Mesenchymal stem cell (in vitro differentiated cells and primary cell): ENCODE results near the gene CHST14.

Experiments
- DNase-seq: peaks from one replicate; pipeline ENCODE4 v3.0.0-alpha.2; 2013
- H2AFZ ChIP-seq: one replicate; pipeline ENCODE4 v1.6.1; 2013; ENCODE audit warnings: low read depth, mild to moderate bottlenecking, control low read depth, inconsistent platforms, low read length, moderate library complexity
- H2AK5ac ChIP-seq: 2 replicates; pipeline ENCODE4 v1.6.1; 2013; ENCODE audit warnings: low read length, moderate library complexity, mild to moderate bottlenecking, inconsistent platforms; ENCODE audit not compliant: severe bottlenecking
- H2BK120ac ChIP-seq: one replicate; pipeline ENCODE4 v1.6.1; 2013; ENCODE audit warnings: low read depth, mild to moderate bottlenecking, inconsistent platforms, low read length, moderate library complexity
- H2BK12ac ChIP-seq, 2 experiments: one replicate each; pipeline ENCODE4 v1.6.1; 2013; ENCODE audit warnings: inconsistent platforms in 2 of 2, low read length in 2 of 2, mild to moderate bottlenecking in 2 of 2, moderate library complexity in 2 of 2, control low read depth in 1 of 2
- H2BK15ac ChIP-seq: one replicate; pipeline ENCODE4 v1.6.1; 2013; ENCODE audit warnings: mild to moderate bottlenecking, low read depth, inconsistent platforms; ENCODE audit not compliant: poor library complexity, severe bottlenecking
- H2BK5ac ChIP-seq: 2 replicates; pipeline ENCODE4 v1.6.1; 2013; ENCODE audit warnings: low read depth, mild to moderate bottlenecking, low read length, control low read depth, inconsistent platforms; ENCODE audit not compliant: poor library complexity, severe bottlenecking
- H3K14ac ChIP-seq, 2 experiments: one replicate each; pipeline ENCODE4 v1.6.1; 2013; ENCODE audit warnings: inconsistent platforms in 2 of 2, low read length in 2 of 2, control low read depth in 1 of 2, mild to moderate bottlenecking in 1 of 2, moderate library complexity in 1 of 2
- H3K18ac ChIP-seq, 2 experiments: one replicate each; pipeline ENCODE4 v1.6.1; 2013; ENCODE audit warnings: inconsistent platforms in 2 of 2, low read length in 2 of 2, control low read depth in 1 of 2, low read depth in 1 of 2, mild to moderate bottlenecking in 1 of 2
- H3K23ac ChIP-seq, 2 experiments: one replicate each; pipeline ENCODE4 v1.6.1; 2013; ENCODE audit warnings: inconsistent platforms in 2 of 2, low read length in 2 of 2, mild to moderate bottlenecking in 2 of 2, moderate library complexity in 2 of 2, control low read depth in 1 of 2
- H3K27ac ChIP-seq: 2 replicates; pipeline ENCODE4 v1.5.1; 2013; ENCODE audit warnings: mild to moderate bottlenecking, moderate library complexity, low read length, control low read depth, inconsistent platforms; ENCODE audit not compliant: poor library complexity, severe bottlenecking
- H3K27me3 ChIP-seq, 2 experiments: 2 replicates each; pipeline versions ENCODE4 v1.6.1 to v1.7.0; 2013; ENCODE audit warnings: low read length in 2 of 2, mild to moderate bottlenecking in 2 of 2, moderate library complexity in 2 of 2, control low read depth in 1 of 2, inconsistent platforms in 1 of 2; ENCODE audit not compliant: control insufficient read depth in 1 of 2, insufficient read depth in 1 of 2
- H3K36me3 ChIP-seq, 2 experiments: 2 replicates each; pipeline versions ENCODE4 v1.6.1 to v1.7.0; 2013; ENCODE audit warnings: low read length in 2 of 2, control low read depth in 1 of 2, inconsistent platforms in 1 of 2, low read depth in 1 of 2, mild to moderate bottlenecking in 1 of 2; ENCODE audit not compliant: insufficient read depth in 2 of 2, control insufficient read depth in 1 of 2
- H3K4ac ChIP-seq, 2 experiments: one replicate each; pipeline ENCODE4 v1.6.1; 2013; ENCODE audit warnings: inconsistent platforms in 2 of 2, low read length in 2 of 2, mild to moderate bottlenecking in 2 of 2, moderate library complexity in 2 of 2, control low read depth in 1 of 2, low read depth in 1 of 2
- H3K4me1 ChIP-seq: 2 replicates; pipeline ENCODE4 v1.6.1; 2013; ENCODE audit warnings: low read depth, low read length, control low read depth; ENCODE audit not compliant: control insufficient read depth, insufficient read depth
- H3K4me2 ChIP-seq: 2 replicates; pipeline ENCODE4 v1.6.1; 2013; ENCODE audit warnings: low read length, mild to moderate bottlenecking, inconsistent platforms; ENCODE audit not compliant: poor library complexity, severe bottlenecking
- H3K4me3 ChIP-seq, 2 experiments: 2 replicates each; pipeline versions ENCODE4 v1.5.1 to v1.7.0; 2013; ENCODE audit warnings: low read length in 2 of 2, mild to moderate bottlenecking in 2 of 2, control low read depth in 1 of 2, low read depth in 1 of 2; ENCODE audit not compliant: insufficient read depth in 1 of 2
- H3K79me1 ChIP-seq: replicated peaks from 2 replicates; pipeline ENCODE4 v1.6.1; 2013; ENCODE audit warnings: mild to moderate bottlenecking, control low read depth, low read length, inconsistent platforms; ENCODE audit not compliant: poor library complexity, severe bottlenecking
- H3K9ac ChIP-seq: 2 replicates; pipeline ENCODE4 v1.7.0; 2013; ENCODE audit warnings: mild to moderate bottlenecking, low read length, moderate library complexity
- H3K9me3 ChIP-seq: 2 replicates; pipeline ENCODE4 v1.7.0; 2013; ENCODE audit warnings: mild to moderate bottlenecking, low read length; ENCODE audit not compliant: control insufficient read depth
- H4K8ac ChIP-seq: one replicate; pipeline ENCODE4 v1.6.1; 2013; ENCODE audit warnings: inconsistent platforms, mild to moderate bottlenecking, low read length, moderate library complexity
- H4K91ac ChIP-seq: one replicate; pipeline ENCODE4 v1.6.1; 2013; ENCODE audit warnings: mild to moderate bottlenecking, low read length, inconsistent platforms
- WGBS: methylation state at CpG from one replicate; pipeline ENCODE4 v1.1.7; 2013; ENCODE audit warnings: mixed read lengths; 5-methylcytosine and 5-hydroxymethylcytosine counted together

CHST14 gene

DNA sequence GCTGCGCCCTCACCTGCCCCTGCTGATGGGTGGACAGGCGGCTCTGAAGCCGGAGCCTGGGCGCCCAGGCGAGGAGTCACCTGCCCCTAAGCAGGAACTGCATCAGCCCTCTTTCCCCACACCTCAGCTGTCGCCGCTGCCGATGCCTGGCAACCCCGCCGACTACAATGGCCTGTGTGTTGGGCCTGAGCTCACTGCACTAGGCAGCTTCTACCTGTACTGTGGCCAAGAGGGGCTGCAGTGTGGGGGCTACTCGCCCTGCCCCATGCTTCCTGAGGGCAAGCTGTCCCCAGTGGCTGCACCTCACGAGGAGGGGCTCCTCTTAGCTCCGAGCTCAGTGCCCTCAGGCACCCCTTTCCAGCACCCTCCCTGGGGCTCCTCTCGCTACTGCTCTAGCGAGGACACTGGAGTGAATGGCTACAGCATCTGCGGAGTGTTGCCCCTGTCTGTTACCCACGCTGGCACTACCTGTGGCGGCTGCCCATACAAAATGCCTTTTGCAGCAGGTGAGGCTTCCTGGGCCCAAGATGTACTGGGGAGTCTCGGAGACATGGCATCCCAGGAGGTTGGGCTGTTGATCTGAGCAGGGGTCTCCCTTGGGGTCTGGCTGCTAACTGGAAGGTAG lies 11.3 kb upstream of the CHST14 start:
- H3K4me3 ChIP-seq = no peak overlapping the region

DNA sequence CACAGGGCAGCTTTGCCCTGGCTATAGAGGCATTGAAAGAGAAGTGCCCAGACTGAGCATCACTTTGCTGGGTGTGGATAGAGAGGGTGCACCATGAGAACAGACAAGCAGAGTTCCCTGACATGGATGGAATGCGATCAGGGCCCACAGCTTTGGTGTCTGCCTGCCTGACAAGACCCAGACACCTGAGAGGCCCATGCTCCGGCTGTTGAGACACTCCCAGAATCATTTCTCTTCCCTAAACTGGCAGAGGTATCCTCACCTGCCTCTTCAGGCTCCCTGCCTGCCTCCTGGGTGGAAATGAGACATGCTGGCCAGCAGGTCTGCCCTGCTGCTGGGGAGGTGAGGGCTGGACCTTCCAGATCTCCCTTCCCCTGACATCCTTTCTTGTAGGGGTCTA lies 10.4 kb upstream of the CHST14 start:
- no peak overlapping the region for H4K91ac ChIP-seq
- no peak overlapping the region for H3K4me2 ChIP-seq
- DNase-seq = no peak
- H3K4me1 ChIP-seq = peaks cover 8% of the 10 kb centered on the region
- no peak overlapping the region for H4K8ac ChIP-seq
- no peak overlapping the region for H3K14ac ChIP-seq
- H3K36me3 ChIP-seq = peaks cover 54 to 56% of the 10 kb centered on the region in 2 experiments
- no peak overlapping the region for H3K4ac ChIP-seq
- no peak overlapping the region for H2AK5ac ChIP-seq
- H2BK120ac ChIP-seq = no peak overlapping the region
- H2BK5ac ChIP-seq = no peak overlapping the region
- 94% methylated on average over 2 of the region's 2 CpGs for WGBS
- H3K9ac ChIP-seq = no peak overlapping the region
- no peak overlapping the region for H3K23ac ChIP-seq
- H2BK15ac ChIP-seq = no peak overlapping the region
- no peak overlapping the region for H2AFZ ChIP-seq
- no peak overlapping the region for H3K27ac ChIP-seq
- no peak overlapping the region for H3K4me3 ChIP-seq
- H3K9me3 ChIP-seq = no peaks in the 10 kb centered on the region
- H3K79me1 ChIP-seq = peaks cover 59% of the 10 kb centered on the region
- H2BK12ac ChIP-seq = no peak overlapping the region
- H3K18ac ChIP-seq = no peak overlapping the region
- H3K27me3 ChIP-seq = no peaks in the 10 kb centered on the region

More for the DNA sequence above, 11.3 kb upstream of the CHST14 start:
- H2AFZ ChIP-seq = no peak overlapping the region
- H3K79me1 ChIP-seq = peaks cover 67% of the 10 kb centered on the region
- H3K4ac ChIP-seq = no peak overlapping the region
- H2AK5ac ChIP-seq = no peak overlapping the region
- no peaks in the 10 kb centered on the region for H3K9me3 ChIP-seq
- H2BK5ac ChIP-seq = no peak overlapping the region
- no peak overlapping the region for H3K18ac ChIP-seq
- H2BK12ac ChIP-seq = no peak overlapping the region
- H3K23ac ChIP-seq = no peak overlapping the region
- no peaks in the 10 kb centered on the region for H3K27me3 ChIP-seq
- H3K36me3 ChIP-seq = peaks cover 45 to 47% of the 10 kb centered on the region in 2 experiments
- WGBS = over 99% methylated on average over 19 of the region's 19 CpGs
- no peak overlapping the region for H3K14ac ChIP-seq
- no peak overlapping the region for H2BK15ac ChIP-seq
- H3K4me1 ChIP-seq = peaks cover 17% of the 10 kb centered on the region
- DNase-seq = no peak
- no peak overlapping the region for H3K4me2 ChIP-seq
- no peak overlapping the region for H4K91ac ChIP-seq
- H3K9ac ChIP-seq = no peak overlapping the region
- H4K8ac ChIP-seq = no peak overlapping the region
- H3K27ac ChIP-seq = no peak overlapping the region
- H2BK120ac ChIP-seq = no peak overlapping the region

GRCh38 chr15:40461958-40462357 lies 8.8 kb upstream of the CHST14 start:
- H3K18ac ChIP-seq = no peak overlapping the region
- peaks cover 52% of the 10 kb centered on the region for H3K79me1 ChIP-seq
- H4K91ac ChIP-seq = no peak overlapping the region
- no peak overlapping the region for H3K4me2 ChIP-seq
- H3K27ac ChIP-seq = no peak overlapping the region
- no peak for DNase-seq
- H3K36me3 ChIP-seq = peaks cover 67 to 71% of the 10 kb centered on the region in 2 experiments
- no peaks in the 10 kb centered on the region for H3K9me3 ChIP-seq
- no peak overlapping the region for H3K23ac ChIP-seq
- no peak overlapping the region for H3K9ac ChIP-seq
- H2AFZ ChIP-seq = no peak overlapping the region
- H2AK5ac ChIP-seq = no peak overlapping the region
- H2BK5ac ChIP-seq = no peak overlapping the region
- no peak overlapping the region for H3K4me3 ChIP-seq
- WGBS = 97% methylated on average over 21 of the region's 21 CpGs
- H3K4ac ChIP-seq = no peak overlapping the region
- H3K4me1 ChIP-seq = peaks cover under 1% of the 10 kb centered on the region
- H3K14ac ChIP-seq = no peak overlapping the region
- no peak overlapping the region for H2BK120ac ChIP-seq
- no peak overlapping the region for H2BK12ac ChIP-seq
- peak overlapping the region; percentile 27 for H4K8ac ChIP-seq
- H2BK15ac ChIP-seq = no peak overlapping the region
- no peaks in the 10 kb centered on the region for H3K27me3 ChIP-seq

DNA sequence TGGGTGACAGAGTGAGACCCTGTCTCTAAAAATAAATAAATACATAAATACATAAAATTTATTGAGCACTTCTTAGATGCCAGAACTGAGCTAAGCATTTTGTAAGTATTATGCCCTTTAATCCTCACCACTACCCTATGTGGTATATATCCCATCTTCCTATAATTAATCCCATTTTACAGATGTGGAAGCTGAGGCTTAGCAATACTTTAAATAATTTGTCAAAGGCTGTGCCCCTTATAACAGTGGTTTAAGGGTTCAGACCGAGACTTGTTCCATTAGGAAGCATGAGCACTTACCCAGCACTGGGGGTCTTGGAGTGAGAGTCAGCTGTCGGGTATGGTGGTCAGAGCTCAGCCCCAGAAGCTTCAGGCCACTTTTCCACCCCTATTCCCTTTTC lies 7.5 kb upstream of the CHST14 start:
- Histone ChIP-seq H2BK12ac (no peak overlapping the region), H3K36me3 (peaks cover 75 to 79% of the 10 kb centered on the region in 2 experiments), H2AFZ (no peak overlapping the region), H2BK120ac (no peak overlapping the region), H3K27ac (no peak overlapping the region), H3K79me1 (peaks cover 44% of the 10 kb centered on the region), H3K4ac (no peak overlapping the region), H3K18ac (no peak overlapping the region), H3K23ac (no peak overlapping the region), H3K9ac (no peak overlapping the region), H3K4me3 (no peak overlapping the region), H3K14ac (no peak overlapping the region), H2BK15ac (no peak overlapping the region), H4K91ac (no peak overlapping the region), H3K4me2 (no peak overlapping the region), H2BK5ac (no peak overlapping the region), H2AK5ac (no peak overlapping the region), H4K8ac (no peak overlapping the region), H3K27me3 (no peaks in the 10 kb centered on the region), H3K4me1 (no peaks in the 10 kb centered on the region), H3K9me3 (no peaks in the 10 kb centered on the region)
- WGBS = no CpG with 5 or more reads among the region's 2 CpGs
- no peak for DNase-seq
